H1 (cell line): Measurements from ENCODE around the gene BBS9.

ENCODE experiments used
- ASH2L ChIP-seq: fragments of 200-600, 300-600 bp; sonication (generic); IDR thresholded peaks from one replicate; pipeline ENCODE4 v1.7.1; 2017; ENCODE audit warnings: low read length
- EZH2 ChIP-seq: fragments of 200-600 bp; sonication (generic); IDR thresholded peaks from 2 replicates; pipeline ENCODE4 v1.7.1; 2012; ENCODE audit warnings: low read depth, mild to moderate bottlenecking, moderate library complexity, low read length, inconsistent platforms; ENCODE audit not compliant: severe bottlenecking
- TBP ChIP-seq: IDR thresholded peaks from 2 replicates; pipeline ENCODE4 v1.6.1; 2011; ENCODE audit warnings: low read depth, low read length, improper control_type of control experiment
- TEAD4 ChIP-seq: IDR thresholded peaks from 2 replicates; pipeline ENCODE4 v1.6.1; 2012; ENCODE audit warnings: low read depth, low read length, inconsistent platforms, mixed read lengths
- TF ChIP-seq, protein P1 (sequence below), 3 experiments: IDR thresholded peaks; 1 replicate in 2 of 3; 2 replicates in 1 of 3; pipeline versions ENCODE4 v1.5.1 to v1.6.1; 2011; ENCODE audit warnings: low read length in 3 of 3, mild to moderate bottlenecking in 3 of 3, inconsistent platforms in 2 of 3, low read depth in 1 of 3, moderate library complexity in 1 of 3; ENCODE audit not compliant: insufficient read depth in 1 of 3; ENCODE audit errors: control extremely low read depth in 1 of 3
- TF ChIP-seq, protein P2 (sequence below): IDR thresholded peaks from 2 replicates; pipeline ENCODE4 v1.6.1; 2012; ENCODE audit warnings: inconsistent platforms

- no peak for TF ChIP-seq EZH2
- TF ChIP-seq TEAD4 = no peak
- TF ChIP-seq, protein P1, sequence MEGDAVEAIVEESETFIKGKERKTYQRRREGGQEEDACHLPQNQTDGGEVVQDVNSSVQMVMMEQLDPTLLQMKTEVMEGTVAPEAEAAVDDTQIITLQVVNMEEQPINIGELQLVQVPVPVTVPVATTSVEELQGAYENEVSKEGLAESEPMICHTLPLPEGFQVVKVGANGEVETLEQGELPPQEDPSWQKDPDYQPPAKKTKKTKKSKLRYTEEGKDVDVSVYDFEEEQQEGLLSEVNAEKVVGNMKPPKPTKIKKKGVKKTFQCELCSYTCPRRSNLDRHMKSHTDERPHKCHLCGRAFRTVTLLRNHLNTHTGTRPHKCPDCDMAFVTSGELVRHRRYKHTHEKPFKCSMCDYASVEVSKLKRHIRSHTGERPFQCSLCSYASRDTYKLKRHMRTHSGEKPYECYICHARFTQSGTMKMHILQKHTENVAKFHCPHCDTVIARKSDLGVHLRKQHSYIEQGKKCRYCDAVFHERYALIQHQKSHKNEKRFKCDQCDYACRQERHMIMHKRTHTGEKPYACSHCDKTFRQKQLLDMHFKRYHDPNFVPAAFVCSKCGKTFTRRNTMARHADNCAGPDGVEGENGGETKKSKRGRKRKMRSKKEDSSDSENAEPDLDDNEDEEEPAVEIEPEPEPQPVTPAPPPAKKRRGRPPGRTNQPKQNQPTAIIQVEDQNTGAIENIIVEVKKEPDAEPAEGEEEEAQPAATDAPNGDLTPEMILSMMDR (IDR thresholded peaks at IDR 0.05; ENCODE audit: control extremely low read depth in 1 of 3, insufficient read depth in 1 of 3, low read depth in 1 of 3, low read length in 3 of 3) = no peak
- TF ChIP-seq, protein P2, sequence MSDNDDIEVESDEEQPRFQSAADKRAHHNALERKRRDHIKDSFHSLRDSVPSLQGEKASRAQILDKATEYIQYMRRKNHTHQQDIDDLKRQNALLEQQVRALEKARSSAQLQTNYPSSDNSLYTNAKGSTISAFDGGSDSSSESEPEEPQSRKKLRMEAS = no peak
- TF ChIP-seq ASH2L = no peak
- TF ChIP-seq TBP = no peak
Observed at GRCh38 chr7:33210958-33211357, 81.6 kb downstream of the BBS9 start.
